NCI-H82 (cell line): ENCODE results near the gene ATG14.
A peak's percentile ranks its signal among the peaks of the same experiment; 100 is the strongest.
"Not testable (repeated sequence)": the region's sequence is repeated elsewhere in the genome, so short reads cannot be mapped to it uniquely, and the experiment has no call there.

Source experiments
- DNase-seq: peaks from one replicate; lab custom pipeline; 2025; lab: John Stamatoyannopoulos, UW

Gene ATG14

GRCh38 chr14:55386037-55386808, 25.4 kb downstream of the ATG14 start:
- DNase-seq: no peak

DNA sequence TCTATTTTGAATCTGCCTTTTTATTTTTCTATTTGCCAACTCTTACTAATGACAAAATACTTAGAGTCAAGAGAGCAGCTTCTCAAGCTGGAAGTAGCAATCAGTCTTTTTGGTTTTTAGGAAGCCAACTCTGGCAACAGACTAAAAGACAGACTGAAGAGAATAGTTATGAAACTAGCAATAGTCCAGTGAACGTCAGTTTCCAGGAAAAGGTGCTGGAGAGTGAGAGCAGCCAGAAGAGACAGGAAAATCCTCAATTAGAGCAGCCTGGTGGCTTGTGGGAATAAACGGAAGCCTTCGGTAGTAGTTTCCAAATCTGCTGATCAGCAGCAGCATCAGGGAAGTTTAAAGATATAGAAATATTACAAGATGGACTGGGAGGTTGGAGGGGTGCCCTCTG, 27.1 kb downstream of the ATG14 start:
- no peak for DNase-seq

DNA sequence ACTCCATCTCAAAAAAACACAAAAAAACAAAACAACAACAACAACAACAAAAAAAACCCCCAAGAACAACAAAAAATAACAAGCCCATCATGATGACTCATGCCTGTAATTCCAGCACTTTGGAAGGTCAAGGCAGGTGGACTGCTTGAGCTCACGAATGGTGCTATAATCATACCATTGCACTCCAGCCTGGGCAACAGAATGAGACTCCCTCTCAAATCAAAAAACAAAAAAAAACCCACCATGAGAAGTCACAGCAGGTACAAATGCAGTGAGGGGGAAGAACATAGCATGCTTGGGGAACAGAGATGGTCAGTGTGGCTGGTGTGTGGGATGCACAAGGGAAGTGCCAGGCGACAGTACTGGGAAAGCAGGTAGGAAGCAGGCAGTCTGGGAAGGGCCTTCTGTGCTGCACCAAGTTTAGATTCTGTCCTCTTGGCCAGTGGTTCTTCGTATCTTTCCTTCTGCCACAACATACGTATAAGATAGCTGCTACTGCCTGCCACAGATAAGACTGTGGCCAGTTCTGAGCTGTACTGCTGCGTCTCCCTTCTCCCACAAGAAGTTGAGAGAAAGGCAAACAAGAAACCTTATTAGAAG, 28.0 kb downstream of the ATG14 start:
- no peak for DNase-seq

DNA sequence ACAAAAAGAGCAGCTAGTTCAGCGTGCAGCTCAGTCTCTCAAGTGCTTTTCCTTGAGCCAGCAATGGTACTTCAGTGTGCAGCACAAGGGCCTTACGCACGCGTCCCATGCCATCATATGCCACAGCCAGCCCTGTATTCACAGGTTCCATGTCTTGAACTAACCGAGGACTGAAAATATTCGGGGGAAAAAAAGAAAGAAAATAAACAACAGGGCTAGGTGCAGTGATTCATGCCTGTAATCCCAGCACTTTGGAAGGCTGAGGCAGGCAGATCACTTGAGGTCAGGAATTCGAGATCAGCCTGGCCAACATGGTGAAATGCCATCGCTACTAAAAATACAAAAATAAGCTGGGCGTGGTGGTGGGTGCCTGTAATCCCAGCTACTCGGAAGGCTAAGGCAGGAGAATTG, 28.6 kb downstream of the ATG14 start:
- not testable (repeated sequence) for DNase-seq

DNA sequence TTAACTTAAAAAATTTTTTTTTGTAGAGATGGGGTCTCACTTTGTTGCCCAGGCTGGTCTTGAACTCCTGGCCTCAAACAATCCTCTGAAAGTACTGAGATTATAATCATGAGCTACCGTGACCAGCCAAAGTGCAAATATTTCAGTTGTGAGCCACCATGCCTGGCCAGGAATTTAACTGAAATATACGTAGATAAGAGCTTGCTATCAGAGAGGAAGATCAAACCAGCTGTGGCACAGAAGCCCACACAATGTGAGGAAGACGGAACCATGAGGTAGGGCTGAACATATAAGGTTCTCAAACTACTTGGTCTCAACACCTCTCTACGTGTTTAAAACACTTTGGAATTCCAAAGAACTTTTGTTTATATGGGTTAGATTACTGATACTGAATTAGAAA, 29.1 kb downstream of the ATG14 start:
- DNase-seq: no peak

GRCh38 chr14:55381561-55381960, 30.1 kb downstream of the ATG14 start:
- no peak for DNase-seq

DNA sequence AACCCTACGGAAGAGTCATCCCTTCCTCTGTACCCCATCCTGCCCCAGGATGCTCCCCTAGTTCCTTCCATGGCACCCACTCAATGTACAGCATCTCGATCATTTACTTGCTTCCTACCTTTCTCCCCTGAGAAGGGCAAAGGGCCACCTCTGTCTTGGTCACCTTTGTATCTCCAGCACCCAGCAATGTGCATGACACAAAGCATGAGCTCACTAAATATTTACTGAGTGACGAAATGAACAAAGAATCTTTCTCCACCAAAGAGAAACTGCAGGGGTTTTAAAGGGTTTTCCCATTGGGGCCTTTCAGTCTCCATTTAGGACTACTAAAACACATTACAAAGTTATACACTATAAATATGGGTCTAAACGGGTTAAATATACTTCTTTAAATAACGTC, 30.6 kb downstream of the ATG14 start:
- DNase-seq: no peak

GRCh38 chr14:55377236-55377635, 34.4 kb downstream of the ATG14 start:
- no peak for DNase-seq

DNA sequence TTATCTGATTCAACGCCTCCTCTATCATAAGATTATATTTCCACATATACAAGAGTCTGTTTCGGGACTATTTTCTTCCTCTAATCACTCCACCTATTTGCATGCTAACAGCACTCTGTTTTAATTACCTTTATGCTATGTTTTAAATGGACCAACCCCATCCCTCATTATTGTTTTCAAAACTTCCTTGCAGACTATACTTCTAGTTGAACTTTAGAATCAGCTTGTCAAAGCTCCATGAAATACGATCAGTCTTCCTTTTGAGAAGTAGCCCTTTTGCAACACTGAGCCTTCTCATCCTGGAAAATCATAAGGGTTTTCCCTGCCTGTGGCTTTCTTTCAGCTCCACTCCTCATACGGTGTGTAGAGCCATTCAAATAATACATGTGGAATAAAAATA, 36.9 kb downstream of the ATG14 start:
- DNase-seq: no peak

DNA sequence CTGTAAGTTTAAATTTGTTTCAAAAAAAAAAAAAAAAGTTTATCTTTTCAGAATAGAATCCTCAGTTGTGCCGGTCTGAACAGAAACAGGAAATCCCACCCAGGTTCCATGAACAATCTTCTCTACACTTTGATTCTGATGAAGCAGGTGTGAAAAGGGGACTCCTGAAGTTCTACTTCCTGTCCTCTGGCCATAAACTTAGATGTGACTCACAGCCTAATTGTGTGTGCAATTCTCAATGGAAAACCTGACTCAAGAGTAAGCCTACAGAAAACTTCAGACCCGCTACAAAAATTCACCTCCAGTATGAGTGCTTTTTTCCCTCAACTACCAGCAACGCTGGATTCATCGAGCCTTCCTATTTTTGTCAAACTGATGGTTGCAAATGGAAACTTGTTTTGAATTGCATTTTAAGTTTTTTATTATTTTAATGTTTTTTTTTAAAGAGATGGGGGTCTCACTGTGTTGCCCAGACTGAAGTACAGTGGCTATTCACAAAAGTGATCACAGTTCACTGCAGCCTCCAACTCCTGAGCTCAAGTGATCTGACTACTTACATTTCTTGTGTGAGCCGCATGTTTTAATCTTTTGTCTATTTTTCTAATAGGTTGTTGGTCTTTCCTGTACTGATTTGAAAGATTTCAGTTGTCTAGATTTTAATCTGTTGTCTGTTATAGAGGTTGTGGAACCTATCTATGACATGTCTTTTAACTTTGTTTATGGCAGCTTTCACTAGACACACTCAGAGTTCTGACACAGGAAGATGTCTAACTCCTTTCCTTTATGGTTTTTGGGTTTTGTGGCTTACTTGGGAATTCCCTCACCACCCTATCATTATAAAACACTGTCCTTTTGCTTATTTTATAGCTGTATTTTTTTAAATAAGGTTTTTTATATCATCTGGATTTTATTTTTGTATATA, 37.6 kb downstream of the ATG14 start:
- DNase-seq: no peak

DNA sequence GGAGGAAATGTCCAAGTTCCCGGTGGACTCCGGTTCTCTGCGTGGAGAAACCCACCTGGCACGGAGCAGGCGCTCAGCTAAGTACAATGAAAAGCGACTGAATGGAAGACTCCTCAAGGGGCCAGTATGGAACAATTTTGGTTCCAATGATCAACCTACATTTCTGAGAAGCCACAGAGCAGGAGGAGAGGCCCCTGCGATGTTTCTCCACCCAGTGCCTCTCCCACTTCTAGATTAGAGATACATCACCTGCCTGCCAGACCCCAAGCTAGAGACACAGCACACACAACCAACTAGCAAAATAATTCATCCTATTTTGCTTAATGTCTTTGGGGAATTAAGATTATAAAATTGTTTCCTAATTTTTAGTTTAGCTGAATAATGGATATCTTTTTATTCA, 38.8 kb downstream of the ATG14 start:
- DNase-seq: no peak

- DNase-seq: no peak
Measured at GRCh38 chr14:55372423-55372822, 39.2 kb downstream of the ATG14 start.

DNA sequence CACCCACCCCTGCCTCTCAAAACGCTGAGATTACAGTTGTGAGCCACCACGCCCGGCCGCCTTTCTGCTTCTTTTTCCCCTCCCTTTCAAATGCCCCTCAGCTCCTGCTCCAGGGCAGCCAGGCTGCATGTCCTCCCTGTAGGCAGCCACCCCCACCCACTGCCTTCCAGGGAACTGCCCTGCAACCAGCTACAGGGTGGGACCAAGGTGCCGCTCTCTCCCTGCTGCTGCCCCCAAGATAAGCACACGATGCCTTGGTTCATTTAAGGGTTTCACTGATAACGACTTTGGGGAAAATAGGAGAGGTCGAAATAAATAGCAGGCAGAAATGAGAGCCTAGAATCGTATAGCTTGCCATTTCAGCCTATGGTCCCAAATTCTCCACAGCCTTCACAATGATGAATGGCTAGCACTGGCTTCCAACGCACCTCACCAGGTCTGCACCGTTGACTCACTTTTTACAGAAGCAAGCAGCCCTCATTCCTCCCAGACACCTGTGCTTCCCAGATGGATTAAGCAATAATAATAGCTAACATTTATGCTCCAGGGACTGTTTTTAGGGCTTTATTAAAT, 40.7 kb downstream of the ATG14 start:
- DNase-seq: no peak

DNA sequence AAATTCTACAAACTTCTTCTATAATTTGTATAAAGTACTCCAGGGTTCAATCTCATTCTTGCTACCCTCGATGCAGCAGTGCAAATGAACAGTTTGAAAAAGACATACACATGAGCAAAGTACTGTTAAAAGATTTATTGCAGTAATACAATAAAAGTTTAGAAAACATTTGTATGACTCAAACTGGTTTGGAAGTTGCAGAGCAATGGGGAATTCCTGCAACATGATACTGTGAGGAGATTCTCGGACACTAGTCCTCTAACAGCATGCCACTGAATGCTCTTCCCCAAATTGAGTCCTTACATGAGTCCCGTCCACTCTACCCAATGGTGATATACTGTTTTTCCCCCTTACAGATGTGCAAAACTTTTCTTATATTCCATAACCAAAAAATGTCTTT, 45.4 kb downstream of the ATG14 start:
- DNase-seq: no peak

GRCh38 chr14:55361190-55361589, 50.4 kb downstream of the ATG14 start:
- no peak for DNase-seq

DNA sequence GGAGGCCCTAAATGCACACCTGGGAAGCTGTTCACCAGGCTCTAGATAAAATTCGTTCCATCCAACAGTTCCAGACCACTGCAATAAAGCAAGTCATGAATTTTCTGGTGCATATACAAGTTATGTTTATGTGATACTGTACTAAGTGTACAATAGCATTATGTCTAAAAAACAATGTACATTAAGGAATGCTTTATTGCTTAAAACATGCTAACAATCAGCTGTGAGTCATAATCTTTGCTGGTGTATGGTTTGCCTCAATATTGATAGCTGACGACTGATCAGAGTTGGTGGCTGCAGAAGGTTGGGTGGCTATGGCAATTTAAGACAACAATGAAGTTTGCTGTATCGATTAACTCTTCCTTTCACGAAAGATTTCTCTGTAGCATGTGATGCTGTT, 52.3 kb downstream of the ATG14 start:
- no peak for DNase-seq

DNA sequence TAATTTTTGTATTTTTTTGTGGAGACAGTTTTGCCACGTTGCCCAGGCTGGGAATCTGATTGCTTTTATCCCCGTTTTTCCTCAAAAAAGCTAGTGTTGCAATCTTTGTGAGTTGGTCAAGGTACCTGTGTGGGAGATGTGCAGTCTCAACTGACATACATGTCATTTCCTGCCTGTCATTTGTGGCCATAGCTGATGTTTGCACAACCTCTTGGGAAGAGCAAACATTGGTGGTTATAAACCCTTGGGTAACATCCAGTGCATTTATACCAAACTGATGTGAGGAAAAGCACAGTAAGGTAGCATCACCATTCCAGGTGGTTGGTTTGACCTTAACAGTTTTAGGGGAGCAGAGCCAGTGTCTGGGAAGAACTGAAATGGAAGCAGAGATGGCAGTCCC, 54.7 kb downstream of the ATG14 start:
- no peak for DNase-seq

- no peak for DNase-seq
Measured at GRCh38 chr14:55355922-55356321, 55.7 kb downstream of the ATG14 start.

- DNase-seq: peak; percentile 81
Measured at GRCh38 chr14:55354500-55354899, 57.1 kb downstream of the ATG14 start.

DNA sequence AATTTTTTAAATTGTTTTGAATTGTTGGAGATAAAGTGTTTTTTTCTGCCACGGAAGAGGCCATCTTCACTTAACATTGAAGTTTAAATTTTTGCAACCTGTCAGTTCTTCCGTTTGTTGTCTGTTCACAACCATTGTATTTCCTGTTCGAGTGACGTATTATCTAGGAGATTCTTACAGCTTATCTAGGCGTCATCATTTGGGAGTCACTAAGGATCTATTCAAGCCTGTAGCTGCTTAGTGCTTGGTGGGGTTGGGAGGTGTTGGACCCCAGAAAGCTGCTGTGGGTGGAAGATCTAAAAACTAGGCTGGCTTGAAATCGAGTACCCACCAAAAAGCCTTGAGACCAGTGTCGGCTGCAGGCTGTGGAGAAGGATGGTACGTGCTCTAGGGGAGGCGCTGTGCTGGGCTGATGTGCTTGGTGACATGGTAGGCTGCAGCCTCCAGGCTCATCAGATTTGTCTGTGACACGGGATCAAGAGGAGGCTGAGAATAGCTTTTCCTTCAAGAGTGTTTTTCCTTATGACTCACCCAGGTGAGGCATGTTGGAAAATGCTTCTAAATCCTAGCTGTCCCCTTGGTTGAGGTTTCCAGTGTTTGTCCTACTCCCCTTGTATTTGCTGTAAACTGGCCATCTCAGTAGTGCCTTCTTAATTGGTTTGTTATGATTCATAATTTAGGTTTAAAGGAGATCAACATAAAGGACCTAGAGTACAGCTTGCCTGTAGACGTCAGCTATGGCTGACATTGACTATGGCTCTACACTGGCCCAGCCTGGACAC, 57.8 kb downstream of the ATG14 start:
- no peak for DNase-seq

DNA sequence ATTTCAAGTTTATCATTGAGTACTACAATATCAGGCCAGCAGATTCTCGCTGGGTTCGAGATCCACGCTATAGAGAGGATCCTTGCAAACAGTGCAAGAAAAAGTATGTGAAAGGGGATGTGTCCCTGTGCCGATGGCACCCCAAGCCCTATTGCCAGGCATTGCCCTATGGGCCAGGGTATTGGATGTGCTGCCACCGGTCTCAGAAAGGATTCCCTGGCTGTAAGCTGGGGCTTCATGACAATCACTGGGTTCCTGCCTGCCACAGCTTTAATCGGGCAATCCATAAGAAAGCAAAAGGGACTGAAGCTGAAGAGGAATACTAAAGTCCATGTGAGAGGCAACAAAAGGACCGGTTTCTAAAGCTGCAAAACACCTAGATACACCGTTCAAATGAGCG, 59.4 kb downstream of the ATG14 start:
- no peak for DNase-seq

DNA sequence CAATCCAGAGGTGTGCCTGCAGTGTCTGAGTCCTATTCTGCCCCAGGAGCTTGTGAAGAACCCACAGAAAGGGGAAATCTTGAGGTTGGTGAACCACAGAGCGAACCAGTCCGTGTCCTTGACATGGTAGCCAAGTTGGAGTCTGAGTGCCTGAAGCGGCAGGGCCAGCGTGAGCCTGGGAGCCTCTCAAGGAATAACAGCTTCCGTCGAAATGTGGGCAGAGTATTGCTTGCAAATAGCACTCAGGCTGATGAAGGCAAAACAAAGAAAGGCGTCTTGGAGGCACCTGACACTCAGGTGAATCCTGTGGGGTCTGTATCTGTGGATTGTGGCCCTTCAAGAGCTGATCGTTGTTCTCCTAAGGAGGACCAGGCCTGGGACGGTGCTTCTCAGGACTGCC, 60.5 kb downstream of the ATG14 start:
- no peak for DNase-seq
